GM12864 (cell line): ENCODE data around the gene ADARB1.

ENCODE experiments used
- DNase-seq: peaks from one replicate; pipeline ENCODE4 v3.0.0-alpha.2; 2011; ENCODE audit warnings: low read depth
- H3K4me3 ChIP-seq: 2 replicates; pipeline ENCODE4 v1.5.1; 2011; ENCODE audit warnings: mild to moderate bottlenecking, low read depth, low read length, control low read depth
- TF ChIP-seq, protein P1 (sequence below): IDR thresholded peaks from 2 replicates; pipeline ENCODE4 v1.5.1; 2011; ENCODE audit warnings: low read depth, mild to moderate bottlenecking, moderate library complexity, low read length, control low read depth, inconsistent platforms; ENCODE audit errors: missing control alignments

The ADARB1 gene

GRCh38 chr21:45226540-45227326 lies 152.4 kb downstream of the ADARB1 start:
- TF ChIP-seq, protein P1, sequence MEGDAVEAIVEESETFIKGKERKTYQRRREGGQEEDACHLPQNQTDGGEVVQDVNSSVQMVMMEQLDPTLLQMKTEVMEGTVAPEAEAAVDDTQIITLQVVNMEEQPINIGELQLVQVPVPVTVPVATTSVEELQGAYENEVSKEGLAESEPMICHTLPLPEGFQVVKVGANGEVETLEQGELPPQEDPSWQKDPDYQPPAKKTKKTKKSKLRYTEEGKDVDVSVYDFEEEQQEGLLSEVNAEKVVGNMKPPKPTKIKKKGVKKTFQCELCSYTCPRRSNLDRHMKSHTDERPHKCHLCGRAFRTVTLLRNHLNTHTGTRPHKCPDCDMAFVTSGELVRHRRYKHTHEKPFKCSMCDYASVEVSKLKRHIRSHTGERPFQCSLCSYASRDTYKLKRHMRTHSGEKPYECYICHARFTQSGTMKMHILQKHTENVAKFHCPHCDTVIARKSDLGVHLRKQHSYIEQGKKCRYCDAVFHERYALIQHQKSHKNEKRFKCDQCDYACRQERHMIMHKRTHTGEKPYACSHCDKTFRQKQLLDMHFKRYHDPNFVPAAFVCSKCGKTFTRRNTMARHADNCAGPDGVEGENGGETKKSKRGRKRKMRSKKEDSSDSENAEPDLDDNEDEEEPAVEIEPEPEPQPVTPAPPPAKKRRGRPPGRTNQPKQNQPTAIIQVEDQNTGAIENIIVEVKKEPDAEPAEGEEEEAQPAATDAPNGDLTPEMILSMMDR: no peak
- no peak overlapping the region for H3K4me3 ChIP-seq
- no peak for DNase-seq

GRCh38 chr21:45227735-45228134 lies 153.4 kb downstream of the ADARB1 start:
- DNase-seq: no peak
- TF ChIP-seq, protein P1: no peak
- no peak overlapping the region for H3K4me3 ChIP-seq

- DNase-seq: no peak
- TF ChIP-seq, protein P1: no peak
- no peak overlapping the region for H3K4me3 ChIP-seq
These were observed 153.8 kb downstream of the ADARB1 start for GRCh38 chr21:45228171-45228641.

DNA sequence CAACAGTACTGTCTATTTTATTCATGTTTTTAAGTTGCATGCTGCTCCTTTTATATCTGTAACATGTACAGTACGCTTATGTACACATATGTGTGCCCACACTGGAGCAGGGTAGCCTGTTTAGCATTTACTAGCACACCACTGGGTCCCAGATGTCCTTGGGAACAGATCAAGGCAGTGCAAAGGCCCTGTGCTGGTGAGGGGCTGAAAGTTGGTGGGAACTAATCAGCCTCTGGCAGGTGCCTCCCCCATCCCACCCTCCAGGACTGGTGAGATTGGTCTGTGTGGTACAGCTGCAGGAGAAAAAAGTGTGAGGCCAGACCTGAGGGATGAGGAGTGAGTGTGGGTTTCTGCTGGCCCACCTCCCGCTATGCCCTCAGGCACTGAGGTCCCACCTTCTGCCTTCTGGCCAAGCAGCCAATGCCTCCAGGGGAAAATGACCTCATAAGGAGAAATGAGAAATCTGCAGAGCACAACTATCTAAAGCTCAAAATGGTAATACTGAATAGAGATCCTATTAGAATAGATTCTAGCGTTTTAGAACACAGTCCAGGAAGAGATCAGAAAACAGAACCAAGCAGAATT lies 154.4 kb downstream of the ADARB1 start:
- H3K4me3 ChIP-seq: no peak overlapping the region
- no peak for DNase-seq
- TF ChIP-seq, protein P1: no peak

DNA sequence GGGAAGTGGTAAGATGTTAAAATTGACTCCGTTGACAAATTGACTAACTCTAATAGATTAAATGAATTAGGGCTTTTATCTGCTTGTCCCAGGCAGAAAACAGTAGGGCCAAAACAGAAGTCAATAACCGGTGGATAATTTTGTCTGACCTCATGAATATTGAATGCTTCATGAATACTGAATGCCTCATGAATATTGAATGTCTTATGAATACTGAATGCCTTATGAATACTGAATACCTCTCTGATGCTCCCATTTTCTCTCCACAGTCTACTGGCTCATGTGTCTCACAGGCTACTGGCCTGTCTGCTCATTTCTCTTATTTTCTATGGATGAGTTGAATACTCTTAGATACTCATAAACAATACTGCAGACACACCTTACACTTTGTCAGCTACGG lies 157.3 kb downstream of the ADARB1 start:
- TF ChIP-seq, protein P1: no peak
- H3K4me3 ChIP-seq: no peak overlapping the region
- DNase-seq: no peak

DNA sequence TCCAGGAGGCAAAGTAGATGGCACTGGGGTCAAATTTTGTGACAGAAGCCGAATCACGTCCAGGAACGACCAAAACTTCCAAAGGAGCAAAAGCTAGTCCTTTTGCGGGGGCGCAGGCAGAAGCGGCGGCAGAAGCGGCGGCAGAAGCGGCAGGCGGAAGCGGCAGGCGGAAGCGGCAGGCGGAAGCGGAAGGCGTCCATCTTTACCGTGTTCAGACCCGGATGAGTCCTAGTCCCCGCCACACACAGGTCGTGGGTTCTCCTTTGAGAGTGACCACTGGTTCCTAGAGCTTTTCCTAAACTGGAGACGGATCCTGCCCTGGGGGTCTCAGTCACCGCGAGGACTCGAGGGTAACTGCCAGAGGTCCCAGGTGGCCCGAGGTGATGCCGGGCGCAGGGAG lies 159.7 kb downstream of the ADARB1 start:
- no peak overlapping the region for H3K4me3 ChIP-seq
- TF ChIP-seq, protein P1: no peak
- DNase-seq: no peak
